Amniotic epithelial cell (primary cell): ENCODE results near the gene WNT7B.

ENCODE experiments used
- DNase-seq: peaks from one replicate; pipeline ENCODE4 v3.0.0-alpha.2; 2010; ENCODE audit warnings: low read depth

The WNT7B gene

DNA sequence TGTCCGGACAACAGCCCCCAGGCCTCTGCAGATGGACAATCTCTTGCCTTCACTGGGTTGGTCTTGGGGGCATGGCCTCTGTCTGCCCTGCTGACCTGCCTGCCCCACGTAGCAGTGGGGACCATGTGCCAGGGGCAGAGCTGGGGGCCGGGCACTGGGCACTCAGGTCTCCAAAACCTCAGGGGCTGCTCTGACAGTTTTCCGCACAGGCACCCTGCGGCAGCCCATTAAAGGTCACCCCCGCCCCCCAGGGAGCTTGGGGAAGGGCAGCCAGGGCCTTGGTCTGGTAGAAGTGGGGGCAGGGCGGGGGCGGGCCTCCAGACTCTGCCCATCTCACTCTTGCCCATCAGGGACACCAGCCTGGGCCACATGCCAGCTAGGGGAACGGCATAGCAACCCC lies 49.9 kb downstream of the WNT7B start:
- no peak for DNase-seq

DNA sequence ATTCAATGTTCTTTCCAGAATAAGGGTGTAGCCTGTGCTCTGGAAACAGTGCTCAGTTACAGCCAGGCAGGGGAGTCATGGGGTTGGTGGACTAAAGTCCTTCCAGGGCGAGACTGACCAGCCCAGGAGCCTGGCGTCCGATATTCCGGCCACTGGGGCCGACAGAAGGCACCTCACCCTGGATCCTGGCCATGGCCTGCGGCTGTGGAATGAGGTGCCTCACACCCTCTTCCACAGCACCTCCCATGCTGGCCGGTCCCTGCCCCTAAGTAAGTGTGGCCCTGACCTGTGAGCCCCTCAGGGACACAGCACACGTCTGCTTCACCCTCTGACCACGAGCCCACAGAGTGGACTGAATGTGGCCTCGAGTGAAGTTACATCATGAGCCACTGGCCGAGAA lies 50.5 kb downstream of the WNT7B start:
- no peak for DNase-seq

DNA sequence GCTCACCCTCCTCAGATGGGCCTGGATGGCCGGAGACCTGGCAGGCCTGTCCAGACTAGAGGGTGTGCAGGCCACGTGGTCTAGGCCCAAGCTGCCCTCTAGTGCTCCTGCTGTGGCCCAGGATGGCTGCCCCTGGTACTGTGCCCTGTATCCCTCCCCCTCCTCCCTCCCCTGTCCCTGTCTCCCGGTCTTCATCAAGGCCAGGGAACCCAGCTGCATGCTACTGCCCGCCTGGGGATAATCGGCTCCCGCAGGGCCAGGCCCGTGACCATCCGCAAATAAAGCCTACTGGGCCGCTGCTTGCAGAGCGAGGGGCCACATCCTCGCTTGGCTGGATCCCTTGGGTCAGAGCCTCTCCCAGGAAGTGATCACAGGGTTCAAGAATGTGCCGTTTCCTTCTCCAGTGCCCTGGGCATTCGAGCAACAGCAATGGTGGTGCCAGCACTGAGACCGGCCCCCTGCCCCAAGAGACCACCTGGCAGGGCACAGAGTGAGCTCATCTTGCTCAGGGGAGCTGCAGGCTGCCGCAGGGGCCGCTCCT lies 51.1 kb downstream of the WNT7B start:
- no peak for DNase-seq

DNA sequence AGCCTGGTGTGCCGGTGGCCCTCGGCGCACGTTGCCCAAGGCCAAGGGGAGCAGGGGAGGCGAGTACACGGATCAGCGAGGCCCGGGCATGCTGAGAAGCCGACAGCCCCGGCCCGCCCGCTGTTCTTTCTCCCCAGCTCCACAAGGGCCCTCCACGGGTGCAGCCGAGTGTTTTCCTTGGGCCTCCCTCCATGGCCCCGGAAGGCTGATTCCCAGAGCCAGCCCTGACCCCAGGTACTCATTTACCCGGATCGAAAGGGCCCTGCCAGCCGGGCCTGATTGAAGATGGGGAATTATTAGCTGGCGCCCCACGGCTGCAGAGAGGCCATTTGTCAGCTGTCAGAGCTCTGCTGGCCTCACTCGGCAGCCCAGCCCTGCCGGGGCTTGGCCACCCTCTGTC lies 53.1 kb downstream of the WNT7B start:
- no peak for DNase-seq

DNA sequence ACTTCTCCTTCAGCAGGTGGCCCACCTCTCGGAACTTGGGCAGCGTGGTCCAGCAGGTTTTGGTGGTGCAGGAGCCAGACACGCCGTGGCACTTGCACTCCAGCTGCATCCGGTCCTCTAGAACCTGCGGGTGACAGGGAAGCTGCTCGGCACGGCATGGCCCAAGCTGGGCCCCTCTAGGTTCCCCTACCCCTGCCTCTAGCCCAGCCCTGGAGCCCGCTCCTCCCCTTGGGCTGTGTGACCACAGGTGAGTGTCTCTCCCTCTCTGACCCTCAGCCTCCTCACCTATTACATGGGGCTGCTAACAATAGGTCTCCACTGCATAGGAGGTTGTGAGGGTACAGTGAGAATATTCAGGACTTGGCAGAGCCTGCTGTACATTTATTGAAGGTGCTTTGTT lies 53.8 kb downstream of the WNT7B start:
- DNase-seq = no peak

DNA sequence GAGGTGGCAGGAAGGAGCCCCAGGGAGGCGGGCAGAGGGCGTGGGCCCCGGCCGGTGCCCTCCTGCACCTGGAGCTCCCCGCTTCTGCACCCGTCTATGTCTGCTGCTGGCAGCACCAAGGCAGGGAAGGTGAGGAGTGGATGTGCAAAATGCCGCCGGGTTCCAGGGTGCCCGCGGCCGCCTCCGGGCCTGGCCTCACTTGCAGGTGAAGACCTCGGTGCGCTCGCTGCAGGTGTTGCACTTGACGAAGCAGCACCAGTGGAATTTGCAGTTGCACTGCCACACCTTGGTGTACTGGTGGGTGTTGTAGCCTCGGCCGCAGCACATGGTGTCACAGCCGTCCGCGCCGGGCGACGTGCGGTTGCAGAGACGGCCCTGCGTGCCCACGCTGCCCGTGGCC lies 54.3 kb downstream of the WNT7B start:
- no peak for DNase-seq

DNA sequence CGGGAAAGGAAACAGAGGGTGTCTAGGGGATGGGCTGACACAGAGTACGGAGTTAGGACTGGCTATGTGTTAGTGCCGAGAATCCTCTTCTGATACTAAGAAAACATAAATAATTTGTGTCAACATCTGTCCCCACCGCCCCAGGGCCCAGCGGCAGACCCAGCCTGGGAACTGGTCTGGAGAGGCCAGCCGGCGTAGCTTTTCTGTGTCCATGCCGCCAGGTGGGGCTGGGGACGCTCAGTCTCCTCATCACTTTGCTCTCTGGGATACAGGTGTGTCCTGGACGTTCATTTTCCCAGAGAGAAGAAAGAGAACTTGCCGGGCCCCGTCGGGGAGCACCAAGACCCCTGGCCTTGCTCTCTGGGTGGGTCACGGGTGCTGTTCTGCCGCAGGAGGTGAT lies 54.7 kb downstream of the WNT7B start:
- DNase-seq = no peak

DNA sequence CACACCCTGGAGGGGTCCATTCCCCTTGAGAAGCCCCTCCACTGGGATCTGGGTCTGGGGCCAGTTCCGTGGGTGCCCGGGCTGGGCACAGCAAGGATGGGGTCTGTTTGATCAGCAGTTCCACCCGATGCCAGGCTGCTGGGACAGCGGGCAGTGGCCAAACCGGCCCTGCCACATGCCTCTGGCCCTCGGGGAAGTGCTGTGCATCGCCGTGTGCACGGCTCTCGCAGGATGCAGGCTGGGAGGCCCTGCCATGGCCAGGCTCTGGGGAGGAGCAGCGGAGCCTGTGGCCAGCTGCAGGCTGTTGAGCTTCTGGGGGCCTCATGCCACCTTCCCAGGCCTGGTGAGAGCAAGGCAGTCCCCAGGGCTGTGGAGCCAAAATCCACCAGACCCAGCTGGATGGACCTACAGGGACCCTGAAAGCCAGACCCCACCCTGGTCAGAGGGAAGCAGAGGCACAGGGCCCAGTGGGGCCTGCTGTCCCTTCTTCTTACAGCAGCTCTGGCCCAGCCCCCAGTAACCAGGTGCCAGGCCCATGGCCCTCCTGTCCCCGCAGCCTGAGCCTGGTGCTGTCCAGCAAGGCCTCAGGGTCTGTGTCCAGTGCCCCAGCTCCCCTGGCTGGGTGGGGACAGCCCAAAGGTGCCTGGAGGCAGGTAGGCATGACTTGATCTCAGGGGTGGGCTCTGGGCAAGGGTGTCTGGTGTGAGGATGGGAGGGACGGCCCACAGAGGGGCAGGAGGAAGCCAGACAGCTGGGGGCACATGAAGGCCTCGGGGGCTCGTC lies 57.3 kb downstream of the WNT7B start:
- no peak for DNase-seq

DNA sequence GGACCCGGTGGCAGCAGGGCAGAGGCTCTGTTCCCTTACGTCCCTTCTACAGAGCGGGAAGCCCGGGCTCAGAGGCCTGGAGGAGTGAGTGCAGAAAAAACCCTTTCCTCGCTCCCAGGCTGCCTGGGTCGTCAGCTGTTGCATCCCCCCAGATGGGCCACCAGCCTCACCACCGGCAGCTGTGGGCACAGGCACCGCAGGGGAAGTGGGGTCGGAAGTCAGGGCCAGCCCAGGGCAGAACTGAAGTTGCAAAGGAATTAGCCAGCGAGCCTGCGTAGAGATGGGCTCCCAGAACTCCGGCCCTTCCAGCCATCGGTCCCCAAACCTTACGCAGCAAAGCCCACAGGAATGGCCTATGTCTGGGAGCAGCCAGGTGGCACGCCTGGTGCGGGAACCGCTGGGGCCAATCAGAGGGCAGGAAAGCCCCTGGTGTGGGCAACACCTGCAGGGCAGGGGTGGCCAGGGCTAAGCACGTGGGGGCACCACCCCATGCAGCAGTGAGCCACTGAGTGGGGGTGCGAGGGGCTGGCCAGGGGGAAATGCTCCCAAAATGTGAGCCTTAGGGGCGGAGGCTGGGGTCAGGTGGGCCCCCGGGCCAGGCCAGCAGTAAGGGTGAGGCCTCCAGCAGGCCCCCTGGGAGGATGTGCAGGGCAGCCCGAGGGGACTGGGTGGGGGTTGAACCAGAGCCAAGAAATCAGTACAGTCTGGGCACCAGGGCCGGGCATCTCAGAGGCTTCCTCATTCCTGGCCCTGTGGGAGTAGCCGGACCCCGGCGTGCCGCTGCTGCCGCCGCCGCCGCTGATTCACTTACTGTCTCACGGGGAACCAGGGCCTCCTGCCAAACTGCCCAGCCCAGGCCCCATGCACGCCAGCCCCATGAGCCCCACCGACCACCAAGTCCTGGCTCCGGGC lies 58.2 kb downstream of the WNT7B start:
- DNase-seq = peak; percentile 27

DNA sequence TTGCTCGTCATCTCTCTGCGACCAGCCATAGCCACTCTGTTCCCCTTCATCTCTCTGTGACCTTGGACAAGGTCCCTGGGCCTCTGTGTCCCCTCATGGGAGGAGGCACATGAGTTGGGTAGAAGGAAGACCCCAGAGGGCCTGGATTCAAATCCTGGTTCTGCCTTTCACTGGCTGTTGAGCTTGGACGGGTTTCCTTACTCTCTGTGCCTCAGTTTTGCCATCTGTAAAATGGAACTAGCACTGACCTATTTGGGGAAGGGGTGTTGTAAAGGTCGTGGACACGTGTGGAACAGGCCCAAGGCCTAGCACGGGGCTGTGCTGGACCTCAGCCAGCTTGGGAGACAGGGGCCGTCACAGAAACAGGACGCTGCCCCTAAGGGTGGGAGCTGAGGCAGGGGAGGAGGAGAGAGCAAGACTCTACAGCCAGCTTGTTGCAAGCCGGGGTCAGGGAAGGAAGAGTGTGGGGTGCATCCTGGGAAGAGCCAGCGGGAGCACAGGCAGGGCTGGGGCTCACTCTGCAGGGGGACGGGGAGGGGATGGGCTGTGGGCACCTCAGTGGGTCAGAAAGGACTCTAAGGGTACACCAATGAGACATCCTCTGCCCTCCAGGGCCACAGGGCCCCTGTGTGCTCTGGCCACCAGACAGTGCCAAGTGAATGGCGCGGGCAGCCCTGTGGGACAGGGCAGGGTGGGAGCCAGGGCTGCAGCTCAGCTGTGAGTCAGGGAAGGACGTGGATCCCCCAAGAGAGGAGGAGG lies 59.1 kb downstream of the WNT7B start:
- no peak for DNase-seq

DNA sequence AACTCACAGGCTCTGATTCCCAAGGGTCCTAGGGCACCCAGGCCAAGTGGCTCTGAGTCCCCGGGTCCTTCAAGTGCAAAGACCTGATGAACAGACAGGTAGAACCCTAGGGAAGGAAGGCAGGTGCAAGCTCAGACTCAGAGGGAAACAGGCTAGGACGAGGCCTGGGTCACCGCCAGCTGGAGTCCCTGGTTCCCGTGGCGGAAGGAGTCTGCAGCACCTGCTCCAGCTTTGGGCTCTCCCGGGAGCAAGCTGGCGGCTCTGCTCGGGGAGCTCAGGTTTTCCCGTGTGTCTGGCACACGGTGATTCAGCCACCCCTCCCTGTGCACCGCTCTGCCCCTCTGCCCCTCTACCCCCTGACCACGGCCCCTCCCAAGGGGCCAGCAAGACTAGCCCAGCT lies 59.8 kb downstream of the WNT7B start:
- no peak for DNase-seq

DNA sequence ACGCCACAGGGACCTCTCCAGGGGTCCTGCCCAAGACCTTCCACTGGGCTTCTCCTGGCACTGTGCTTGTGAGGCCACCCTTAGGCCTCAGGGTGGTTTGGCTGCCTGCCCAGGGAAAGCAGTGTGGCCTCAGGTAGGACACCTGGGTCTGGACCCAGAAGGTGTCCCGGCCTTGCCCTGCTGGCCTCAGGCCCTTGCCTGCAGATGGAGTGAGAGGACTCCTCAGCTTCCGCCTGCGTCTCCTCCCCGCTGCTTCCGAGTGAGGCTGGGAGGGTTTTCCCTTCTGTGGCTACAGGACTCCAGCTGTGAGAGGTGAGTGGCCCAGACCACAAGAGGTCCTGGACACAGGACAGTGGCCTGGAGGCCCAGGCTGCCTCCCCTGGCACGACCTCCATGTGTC lies 60.4 kb downstream of the WNT7B start:
- no peak for DNase-seq

DNA sequence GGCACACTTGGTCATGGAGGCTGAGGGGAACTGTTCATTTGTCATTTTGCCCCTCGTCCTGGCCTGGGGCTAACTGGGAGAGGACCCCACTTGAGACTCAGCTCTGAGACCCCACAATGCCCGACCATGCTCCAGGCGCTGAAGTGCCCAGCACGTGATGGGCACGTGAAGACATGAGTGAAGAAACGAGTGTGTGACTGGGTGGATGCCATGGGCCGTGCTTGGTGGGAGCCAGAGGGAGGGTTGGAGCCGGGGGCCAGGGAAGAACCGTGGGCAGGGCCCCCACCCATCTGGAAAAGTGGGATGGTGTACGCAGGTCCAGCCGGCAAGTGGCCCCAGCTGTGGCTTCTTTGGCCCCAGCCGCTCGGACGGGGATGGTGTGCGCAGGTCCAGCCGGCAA lies 61.1 kb downstream of the WNT7B start:
- DNase-seq = no peak

DNA sequence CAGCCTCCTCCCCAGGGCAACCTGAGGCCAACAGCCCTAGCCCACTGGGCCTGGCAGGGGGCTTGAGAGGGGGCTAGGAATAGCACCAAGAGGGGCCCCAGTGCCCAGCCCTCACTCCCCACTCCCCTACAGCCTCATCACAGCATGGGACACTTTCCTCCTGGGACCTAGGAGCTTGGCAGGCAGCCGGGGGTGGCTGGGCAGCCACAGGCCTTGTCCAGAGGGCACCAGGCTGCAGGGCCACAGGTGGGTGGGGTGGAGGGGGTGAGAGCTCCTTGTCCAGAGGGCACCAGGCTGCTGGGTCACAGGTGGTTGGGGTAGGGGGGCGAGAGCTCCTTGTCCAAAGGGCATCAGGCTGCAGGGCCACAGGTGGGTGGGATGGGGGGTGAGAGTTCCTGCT lies 61.8 kb downstream of the WNT7B start:
- DNase-seq = no peak

DNA sequence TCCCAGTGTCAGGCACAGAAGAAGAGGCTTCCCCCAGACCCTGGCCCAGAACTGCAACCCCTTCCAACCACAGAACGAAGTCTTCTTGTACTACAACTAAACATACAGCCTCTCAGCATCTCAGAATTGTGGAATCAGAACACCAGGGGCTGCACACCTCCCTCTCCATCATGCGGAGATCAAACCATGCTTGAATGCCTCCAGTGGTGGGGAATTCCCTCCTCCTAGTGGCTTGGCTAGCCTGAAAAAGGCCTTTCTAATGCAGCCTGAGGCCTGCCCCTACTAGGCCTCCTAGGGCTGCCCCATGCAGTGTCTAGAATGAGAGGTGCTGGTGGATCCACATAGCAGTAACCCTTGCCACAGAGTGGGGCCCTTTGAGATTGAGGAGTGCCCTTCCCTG lies 62.7 kb downstream of the WNT7B start:
- DNase-seq = no peak

DNA sequence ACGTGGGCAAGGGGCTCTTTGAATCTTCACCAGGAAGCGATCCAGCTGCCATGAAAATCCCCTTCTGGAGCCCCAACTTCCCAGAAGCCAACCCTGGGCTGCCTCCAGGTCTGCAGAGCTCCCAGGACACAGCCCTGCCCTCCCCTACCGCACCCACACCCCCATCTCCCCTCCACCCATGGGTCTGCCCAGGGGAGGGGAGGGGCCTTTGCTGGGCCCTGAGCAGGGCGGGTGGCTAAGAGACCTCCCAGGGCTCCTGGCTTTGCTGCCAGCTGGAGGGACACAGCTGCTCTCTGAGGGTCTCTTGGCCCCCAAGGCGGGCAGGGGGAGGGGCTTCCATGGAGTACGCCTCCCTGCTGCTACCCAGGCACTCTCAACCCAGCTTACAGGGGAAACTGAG lies 64.1 kb downstream of the WNT7B start:
- no peak for DNase-seq

DNA sequence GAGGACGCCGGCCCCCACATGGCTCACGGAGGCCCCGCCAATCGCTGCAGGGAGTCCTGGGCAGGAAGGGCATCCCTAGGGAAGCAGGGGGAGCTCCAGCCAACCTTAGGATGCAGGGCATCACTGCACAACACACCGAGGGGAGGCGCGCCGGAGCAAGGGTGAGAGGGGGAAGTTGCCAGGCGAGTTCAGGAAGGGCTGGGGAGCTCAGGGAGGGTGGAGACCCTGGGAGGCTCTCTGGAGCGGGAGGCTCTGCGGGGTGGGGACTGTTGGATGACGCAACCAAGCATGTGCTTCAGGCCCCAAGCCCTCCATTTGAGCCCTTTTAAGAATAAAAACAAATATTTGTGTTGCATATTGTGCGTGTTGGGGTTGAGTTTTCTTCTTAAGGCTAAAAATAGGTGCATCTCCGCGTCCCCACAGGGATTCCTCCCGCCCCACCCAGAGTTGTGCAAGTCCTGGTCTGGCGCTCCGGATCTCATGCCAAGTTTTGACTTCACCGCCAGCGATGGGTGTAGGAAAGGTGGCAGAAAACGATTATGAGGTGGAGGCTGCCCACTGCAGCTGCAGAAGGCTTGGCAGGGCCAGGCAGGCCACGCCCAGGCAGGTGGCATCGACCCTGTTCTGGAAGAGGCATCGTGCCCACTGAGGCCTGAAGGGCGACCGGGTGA lies 65.2 kb downstream of the WNT7B start:
- peak; percentile 52 for DNase-seq

DNA sequence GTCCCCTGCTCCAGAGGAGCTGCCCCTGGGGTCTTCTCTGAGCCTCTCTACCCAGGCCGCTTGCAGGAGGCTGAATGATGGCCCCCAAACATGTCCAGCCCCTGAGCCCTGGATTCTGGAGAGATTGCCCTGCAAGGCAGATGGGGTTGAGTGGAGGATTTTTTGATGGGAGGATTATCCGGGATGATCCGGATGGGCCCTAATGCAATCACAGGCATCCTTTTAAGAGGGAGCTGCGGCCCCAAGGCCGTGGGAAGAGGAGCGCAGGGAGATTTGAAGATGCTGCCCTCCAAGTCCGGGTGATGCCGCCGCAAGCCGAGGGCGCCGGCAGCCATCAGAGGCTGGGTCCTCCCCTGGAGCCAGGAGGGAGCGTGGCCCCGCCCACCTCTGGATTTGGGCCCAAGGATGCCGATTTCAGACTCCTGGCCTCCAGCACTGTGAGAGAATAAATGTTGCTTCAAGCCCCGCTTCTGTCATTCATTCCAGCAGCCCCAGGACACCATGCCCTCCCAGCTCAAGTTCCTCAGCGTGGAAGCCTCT lies 66.0 kb downstream of the WNT7B start:
- DNase-seq = no peak

DNA sequence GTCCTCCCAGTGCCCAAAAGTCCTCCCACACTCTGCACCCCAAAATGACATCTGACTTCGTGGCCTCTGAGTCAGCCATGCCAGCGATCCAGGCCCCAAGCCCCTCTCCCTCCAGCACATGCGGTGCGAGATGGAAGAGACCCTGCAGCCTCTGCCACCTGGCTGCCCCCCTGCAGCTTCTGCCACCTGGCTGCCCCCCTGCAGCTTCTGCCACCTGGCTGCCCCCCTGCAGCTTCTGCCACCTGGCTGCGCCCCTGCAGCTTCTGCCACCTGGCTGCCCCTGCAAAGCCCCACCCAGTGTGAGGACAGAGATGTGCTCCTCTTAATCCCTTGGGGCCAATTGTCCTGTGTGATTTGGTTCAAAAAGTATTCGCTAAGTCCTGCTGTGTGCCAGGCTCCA lies 68.0 kb downstream of the WNT7B start:
- no peak for DNase-seq

DNA sequence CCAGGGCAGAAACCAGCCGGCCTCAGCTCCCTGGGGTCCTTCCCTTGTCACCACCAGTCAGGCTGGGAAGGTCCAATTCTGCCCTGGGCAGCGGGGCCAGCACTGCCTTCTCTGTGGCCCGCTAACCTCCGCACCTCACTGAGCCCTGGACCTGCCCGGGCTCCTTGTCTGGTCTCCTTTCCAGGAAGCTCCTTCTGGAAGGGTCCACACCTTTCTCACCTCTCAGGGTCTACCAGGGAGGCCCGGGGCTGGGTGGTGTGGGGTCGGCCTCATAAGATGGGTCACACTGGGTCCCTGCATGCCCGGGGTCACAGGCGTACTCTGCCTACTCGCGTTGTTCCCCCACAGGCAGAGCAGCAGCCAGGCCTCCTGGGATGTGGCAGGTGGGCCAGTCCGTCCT lies 69.0 kb downstream of the WNT7B start:
- DNase-seq = no peak

DNA sequence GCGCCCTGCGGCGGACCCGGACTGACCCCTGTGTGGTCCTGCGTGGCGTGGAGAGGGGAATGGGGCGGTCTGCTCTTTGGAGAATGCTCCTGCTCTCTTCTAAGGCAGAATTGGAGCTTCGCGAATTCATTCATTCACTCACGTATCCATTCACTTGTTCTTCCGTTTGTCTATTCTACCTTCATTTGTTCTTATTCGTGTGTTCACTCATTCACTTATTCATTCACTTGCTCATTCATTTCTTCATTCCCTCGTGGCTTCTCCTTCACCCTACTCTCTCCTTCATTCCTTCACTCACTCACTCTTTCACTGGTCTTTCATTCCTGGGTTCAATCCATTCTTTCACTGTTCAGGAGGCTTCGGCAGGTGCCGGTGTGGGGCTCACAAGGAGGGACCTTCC lies 69.6 kb downstream of the WNT7B start:
- DNase-seq = no peak

DNA sequence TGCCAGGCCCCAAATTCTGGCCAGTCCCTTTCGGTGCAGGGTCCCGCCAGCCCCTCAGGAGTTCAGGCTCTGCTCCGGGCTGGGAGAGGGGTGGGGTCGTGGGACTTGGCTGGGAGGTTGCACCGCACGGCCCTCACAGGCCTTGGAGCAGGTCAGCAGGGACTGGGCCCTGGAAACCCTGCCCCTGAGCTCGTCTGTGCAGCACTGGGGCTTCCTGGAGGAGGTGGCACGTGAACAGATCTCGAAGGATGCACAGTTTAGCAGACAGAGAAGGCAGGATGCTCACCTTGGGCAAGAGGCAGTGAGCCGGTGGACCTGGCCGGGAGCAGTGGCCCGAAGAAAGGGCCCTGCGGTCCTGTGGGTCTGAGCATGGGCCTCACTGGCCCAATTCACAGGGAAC lies 70.0 kb downstream of the WNT7B start:
- no peak for DNase-seq
